Naive thymus-derived CD4-positive, alpha-beta T cell (primary cell): ENCODE data around the gene CPEB3. TPM values are rescaled to one million over a fixed set of nuclear protein-coding genes. Genes with fewer than 3 reads are reported as not detected.
A peak's percentile ranks its signal among the peaks of the same experiment; 100 is the strongest.

ENCODE experiments used
- ATAC-seq: fragments of 150-1000 bp; cut with Tn5 transposase; 2 replicates; pipeline ENCODE4 v1.10.0; 2021; ENCODE audit warnings: mild to moderate bottlenecking, moderate library complexity
- CTCF ChIA-PET: fragments of 350-600 bp; sonication (Branson Sonifier 250); formaldehyde crosslinking; loops from one replicate; lab custom pipeline; 2021; ENCODE audit warnings: antibody characterized with exemption; lab: Charles Lee
- POLR2A ChIA-PET: fragments of 350-600 bp; sonication (Branson Sonifier 250); formaldehyde crosslinking; loops from one replicate; lab custom pipeline; 2021; ENCODE audit warnings: antibody characterized with exemption, inconsistent platforms; lab: Charles Lee
- DNase-seq, 9 donors: peaks; one replicate each; pipeline versions ENCODE4 v3.0.0 to v3.0.0-alpha.2; 2020 to 2022; ENCODE audit warnings: mixed read lengths in 1 of 9
- H3K27ac ChIP-seq: one replicate; pipeline ENCODE4 v1.7.0; 2013; ENCODE audit warnings: mild to moderate bottlenecking, low read depth, low read length, moderate library complexity
- H3K27me3 ChIP-seq, 2 donors: one replicate each; pipeline ENCODE4 v1.7.0; 2013; ENCODE audit warnings: low read length in 2 of 2, mild to moderate bottlenecking in 2 of 2, moderate library complexity in 2 of 2; ENCODE audit not compliant: control insufficient read depth in 2 of 2, insufficient read depth in 2 of 2
- H3K36me3 ChIP-seq, 3 experiments: 1 replicate in 2 of 3; 2 replicates in 1 of 3; pipeline ENCODE4 v1.7.0; 2013; ENCODE audit warnings: low read length in 3 of 3, mild to moderate bottlenecking in 3 of 3, moderate library complexity in 1 of 3; ENCODE audit not compliant: insufficient read depth in 3 of 3, control insufficient read depth in 2 of 3
- H3K4me1 ChIP-seq, 2 donors: one replicate each; pipeline ENCODE4 v1.7.0; 2013; ENCODE audit warnings: low read length in 2 of 2, mild to moderate bottlenecking in 2 of 2, moderate library complexity in 1 of 2; ENCODE audit not compliant: control insufficient read depth in 2 of 2, insufficient read depth in 2 of 2
- H3K4me3 ChIP-seq: 2 replicates; pipeline ENCODE4 v1.7.0; 2013; ENCODE audit warnings: mild to moderate bottlenecking, low read length
- H3K9me3 ChIP-seq, 3 experiments: 1 replicate in 2 of 3; 2 replicates in 1 of 3; pipeline ENCODE4 v1.7.0; 2013; ENCODE audit warnings: low read length in 3 of 3; ENCODE audit not compliant: control insufficient read depth in 2 of 3
- H3K27ac Mint-ChIP-seq, 9 donors: one replicate each; pipeline ENCODE4 v1.8.0; 2020 to 2022; ENCODE audit warnings: mixed read lengths in 9 of 9, mild to moderate bottlenecking in 8 of 9, moderate library complexity in 5 of 9, inconsistent platforms in 2 of 9
- H3K27me3 Mint-ChIP-seq, 5 donors: one replicate each; pipeline ENCODE4 v1.8.0; 2021 to 2022; ENCODE audit warnings: mixed read lengths in 5 of 5, mild to moderate bottlenecking in 1 of 5
- H3K36me3 Mint-ChIP-seq, 5 donors: one replicate each; pipeline ENCODE4 v1.8.0; 2020 to 2022; ENCODE audit warnings: mixed read lengths in 5 of 5, mild to moderate bottlenecking in 3 of 5, inconsistent platforms in 1 of 5
- H3K4me1 Mint-ChIP-seq, 7 donors: one replicate each; pipeline ENCODE4 v1.8.0; 2020 to 2022; ENCODE audit warnings: mixed read lengths in 7 of 7, mild to moderate bottlenecking in 3 of 7, inconsistent platforms in 1 of 7
- H3K4me3 Mint-ChIP-seq, 10 donors: one replicate each; pipeline ENCODE4 v1.8.0; 2020 to 2022; ENCODE audit warnings: mild to moderate bottlenecking in 10 of 10, mixed read lengths in 10 of 10, moderate library complexity in 6 of 10, inconsistent platforms in 2 of 10
- H3K9me3 Mint-ChIP-seq, 11 donors: one replicate each; pipeline ENCODE4 v1.8.0; 2020 to 2022; ENCODE audit warnings: mixed read lengths in 11 of 11, mild to moderate bottlenecking in 4 of 11, inconsistent platforms in 1 of 11, moderate library complexity in 1 of 11
- intact Hi-C, 2 donors: fragments of 100-400 bp; cut with micrococcal nuclease; formaldehyde crosslinking; loops; one replicate each; pipeline ENCODE4 v1.15.1; 2023
- polyA plus RNA-seq, 2 donors: library from polyadenylated mRNA; unstranded; fragments of 300-500 nt; fragmentation: Illumina TruSeq; gene quantifications; one replicate each; pipeline ENCODE4 v1.2.3, GENCODE V29; 2021
- total RNA-seq, 6 experiments: library from RNA in 5 of 6; stranded (reverse) in 5 of 6; gene quantifications; 1 replicate in 5 of 6; 2 replicates in 1 of 6; pipeline ENCODE4 v1.2.3 and lab custom pipeline; 2021 to 2026

The CPEB3 gene
- total and polyA plus RNA-seq, 7 experiments from 2014 or later, result 0.74 to 3.3 (median 2.1) TPM

- no peaks in the 10 kb centered on the region for H3K27me3 ChIP-seq
- Mint-ChIP-seq H3K27ac (no peak overlapping the region), H3K4me3 (no peak overlapping the region), H3K4me1 (no peaks in the 10 kb centered on the region), H3K36me3 (peaks cover 0 to 29% (median 18%) of the 10 kb centered on the region in 5 donors), H3K9me3 (peaks cover 0 to 21% (median 9%) of the 10 kb centered on the region in 11 donors), H3K27me3 (peaks cover 0 to 2% (median 0%) of the 10 kb centered on the region in 5 donors)
- intact Hi-C loops, result no loop called here
- DNase-seq (no peak), ATAC-seq (no peak)
- POLR2A ChIA-PET, result no interaction called here
- H3K4me3 ChIP-seq, result no peak overlapping the region
- H3K9me3 ChIP-seq, result no peaks in the 10 kb centered on the region
- H3K27ac ChIP-seq, result no peak overlapping the region
- no peaks in the 10 kb centered on the region for H3K36me3 ChIP-seq
- CTCF ChIA-PET, result no interaction called here
- no peaks in the 10 kb centered on the region for H3K4me1 ChIP-seq
Observed at GRCh38 chr10:92164036-92164696, 126.7 kb downstream of the CPEB3 start.

GRCh38 chr10:92162541-92162940 is 128.3 kb downstream of the CPEB3 start:
- POLR2A ChIA-PET, result no interaction called here
- CTCF ChIA-PET, result no interaction called here
- H3K36me3 Mint-ChIP-seq, result peaks cover 0 to 25% (median 18%) of the 10 kb centered on the region in 5 donors

GRCh38 chr10:92156874-92157773 is 133.8 kb downstream of the CPEB3 start:
- H3K9me3 Mint-ChIP-seq, result no peaks in the 10 kb centered on the region
- Histone ChIP-seq H3K36me3 (no peaks in the 10 kb centered on the region), H3K4me1 (no peaks in the 10 kb centered on the region), H3K4me3 (no peak overlapping the region), H3K27me3 (no peaks in the 10 kb centered on the region), H3K9me3 (no peaks in the 10 kb centered on the region), H3K27ac (no peak overlapping the region)
- no peak overlapping the region for H3K27ac Mint-ChIP-seq
- H3K4me3 Mint-ChIP-seq, result no peak overlapping the region
- peaks cover 0 to 7% (median 3%) of the 10 kb centered on the region in 5 donors for H3K36me3 Mint-ChIP-seq
- no peaks in the 10 kb centered on the region for H3K27me3 Mint-ChIP-seq
- POLR2A ChIA-PET, result no interaction called here
- intact Hi-C loops, result no loop called here
- DNase-seq (no peak), ATAC-seq (no peak)
- CTCF ChIA-PET, result no interaction called here
- peaks cover 0 to 5% (median 0%) of the 10 kb centered on the region in 7 donors for H3K4me1 Mint-ChIP-seq

More at GRCh38 chr10:92162541-92162940, 128.3 kb downstream of the CPEB3 start:
- H3K27ac Mint-ChIP-seq, result no peak overlapping the region
- Histone ChIP-seq H3K27ac (no peak overlapping the region), H3K4me3 (no peak overlapping the region), H3K4me1 (no peaks in the 10 kb centered on the region), H3K9me3 (no peaks in the 10 kb centered on the region), H3K36me3 (no peaks in the 10 kb centered on the region), H3K27me3 (no peaks in the 10 kb centered on the region)
- no peak for ATAC-seq
- DNase-seq, result no peak
- intact Hi-C loops, result no loop called here
- H3K9me3 Mint-ChIP-seq, result peaks cover 0 to 14% (median 7%) of the 10 kb centered on the region in 11 donors
- H3K4me3 Mint-ChIP-seq, result no peak overlapping the region
- H3K27me3 Mint-ChIP-seq, result peaks cover 0 to 2% (median 0%) of the 10 kb centered on the region in 5 donors
- peaks cover 0 to 1% (median 0%) of the 10 kb centered on the region in 7 donors for H3K4me1 Mint-ChIP-seq

- H3K9me3 Mint-ChIP-seq, result no peaks in the 10 kb centered on the region
- ChIA-PET CTCF (no interaction called here), POLR2A (no interaction called here)
- Histone ChIP-seq H3K36me3 (no peaks in the 10 kb centered on the region), H3K9me3 (no peaks in the 10 kb centered on the region), H3K27ac (no peak overlapping the region), H3K27me3 (no peaks in the 10 kb centered on the region), H3K4me3 (no peak overlapping the region), H3K4me1 (no peaks in the 10 kb centered on the region)
- no peak for DNase-seq
- H3K27me3 Mint-ChIP-seq, result no peaks in the 10 kb centered on the region
- no peak overlapping the region for H3K27ac Mint-ChIP-seq
- H3K4me1 Mint-ChIP-seq, result peaks cover 0 to 9% (median 4%) of the 10 kb centered on the region in 7 donors
- intact Hi-C loops, result no loop called here
- no peak overlapping the region for H3K4me3 Mint-ChIP-seq
- H3K36me3 Mint-ChIP-seq, result peaks cover 0 to 7% (median 0%) of the 10 kb centered on the region in 5 donors
- ATAC-seq, result no peak
Observed at GRCh38 chr10:92150823-92151222, 140.1 kb downstream of the CPEB3 start.

- no peaks in the 10 kb centered on the region for H3K9me3 Mint-ChIP-seq
- H3K27me3 ChIP-seq, result no peaks in the 10 kb centered on the region
- H3K4me1 Mint-ChIP-seq, result peaks cover 0 to 10% (median 4%) of the 10 kb centered on the region in 7 donors
- no peak overlapping the region for H3K4me3 ChIP-seq
- H3K4me3 Mint-ChIP-seq, result no peak overlapping the region
- ChIA-PET POLR2A (no interaction called here), CTCF (no interaction called here)
- no peaks in the 10 kb centered on the region for H3K36me3 ChIP-seq
- no peak for ATAC-seq
- no peaks in the 10 kb centered on the region for H3K9me3 ChIP-seq
- H3K36me3 Mint-ChIP-seq, result peaks cover 0 to 4% (median 0%) of the 10 kb centered on the region in 5 donors
- no peaks in the 10 kb centered on the region for H3K27me3 Mint-ChIP-seq
- intact Hi-C loops, result no loop called here
- no peaks in the 10 kb centered on the region for H3K4me1 ChIP-seq
- no peak for DNase-seq
- no peak overlapping the region for H3K27ac Mint-ChIP-seq
- no peak overlapping the region for H3K27ac ChIP-seq
Observed at GRCh38 chr10:92149261-92149660, 141.6 kb downstream of the CPEB3 start.

GRCh38 chr10:92146781-92147180 is 144.1 kb downstream of the CPEB3 start:
- no peak overlapping the region for H3K27ac ChIP-seq
- ChIA-PET CTCF (no interaction called here), POLR2A (no interaction called here)
- H3K4me3 ChIP-seq, result no peak overlapping the region
- H3K27me3 ChIP-seq, result no peaks in the 10 kb centered on the region
- H3K9me3 ChIP-seq, result no peaks in the 10 kb centered on the region
- Mint-ChIP-seq H3K4me3 (no peak overlapping the region), H3K9me3 (no peaks in the 10 kb centered on the region), H3K4me1 (peaks cover 0 to 11% (median 4%) of the 10 kb centered on the region in 7 donors), H3K27me3 (no peaks in the 10 kb centered on the region), H3K36me3 (peaks cover 0 to 7% (median 3%) of the 10 kb centered on the region in 5 donors), H3K27ac (peak overlapping the region in 1 of 9 donors; percentile 13)
- no peaks in the 10 kb centered on the region for H3K36me3 ChIP-seq
- intact Hi-C loops, result no loop called here
- no peaks in the 10 kb centered on the region for H3K4me1 ChIP-seq
- no peak for ATAC-seq
- DNase-seq, result no peak
